HFFc6 (cell line): ENCODE data around the gene VSIG4. TPM values are rescaled to one million over a fixed set of nuclear protein-coding genes. Genes with fewer than 3 reads are reported as not detected.

ENCODE experiments used
- DNase-seq: peaks from one replicate; pipeline ENCODE4 v3.0.0-alpha.2; 2018
- H3K27ac Mint-ChIP-seq: 2 replicates; pipeline ENCODE4 v1.8.0; 2020; ENCODE audit warnings: mild to moderate bottlenecking, mixed read lengths
- H3K27me3 Mint-ChIP-seq: 2 replicates; pipeline ENCODE4 v1.8.0; 2021; ENCODE audit warnings: mild to moderate bottlenecking, moderate library complexity, mixed read lengths; ENCODE audit not compliant: insufficient read depth
- H3K36me3 Mint-ChIP-seq: 2 replicates; pipeline ENCODE4 v1.8.0; 2021; ENCODE audit warnings: low read depth, mixed read lengths
- H3K4me1 Mint-ChIP-seq: 2 replicates; pipeline ENCODE4 v1.8.0; 2020; ENCODE audit warnings: low read depth, mixed read lengths
- H3K4me3 Mint-ChIP-seq: 2 replicates; pipeline ENCODE4 v1.8.0; 2020; ENCODE audit warnings: mild to moderate bottlenecking, moderate library complexity, mixed read lengths
- H3K9me3 Mint-ChIP-seq: 2 replicates; pipeline ENCODE4 v1.8.0; 2020; ENCODE audit warnings: mild to moderate bottlenecking, mixed read lengths
- total RNA-seq, 6 experiments: library from RNA; stranded (reverse); fragmentation: NEBNext Ultra II Directional; extraction: Animal tissue kit (Norgen Biotek cat#: 25700); gene quantifications; 2 replicates in 1 of 6; 3 replicates in 5 of 6; pipeline ENCODE4 v1.2.3, GENCODE V29; 2021
- TF ChIP-seq, protein P1 (sequence below): fragments of 200-600 bp; sonication (generic); IDR thresholded peaks from 2 replicates; pipeline ENCODE4 v1.5.0; 2021; ENCODE audit warnings: antibody characterized with exemption, mild to moderate bottlenecking

VSIG4 gene
- total RNA-seq, 6 experiments from 2014 or later: not detected

DNA sequence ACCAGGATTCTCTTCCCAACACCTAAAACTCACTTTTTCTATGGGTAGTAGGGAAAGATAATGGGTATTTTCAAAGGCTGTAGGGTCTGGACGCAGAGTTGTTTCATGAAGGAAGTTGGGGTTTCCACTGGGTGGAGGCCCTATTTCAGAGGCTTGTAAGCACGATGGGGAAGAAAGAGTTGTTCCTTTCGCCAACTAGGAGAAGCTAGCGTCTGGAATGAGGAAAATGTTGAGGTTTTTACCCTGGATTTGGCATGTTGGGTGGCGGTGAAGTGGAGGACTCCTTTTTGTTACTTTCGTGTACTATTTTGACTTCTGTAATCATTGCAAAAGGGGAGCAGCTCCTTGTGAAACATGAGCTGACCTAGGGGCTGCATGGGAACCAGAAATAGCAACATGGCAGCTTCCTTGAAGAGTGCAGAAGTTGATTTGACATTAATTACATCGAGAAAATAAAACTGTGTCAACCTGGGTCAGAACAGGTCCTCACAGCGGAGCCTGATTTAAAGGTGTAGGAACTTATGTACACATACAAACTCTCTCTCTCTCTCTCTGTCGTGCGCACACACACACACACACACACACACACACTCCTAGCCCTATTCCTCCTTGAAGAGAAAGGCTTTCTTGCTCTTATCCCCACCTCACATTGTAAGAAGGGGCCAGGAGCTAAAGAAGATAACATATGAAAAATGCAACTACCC is 19.1 kb downstream of the VSIG4 start:
- Mint-ChIP-seq H3K27me3 (peaks cover 2% of the 10 kb centered on the region; the same call in 1 of the 2 replicates), H3K9me3 (no peaks in the 10 kb centered on the region), H3K36me3 (no peaks in the 10 kb centered on the region), H3K27ac (no peak overlapping the region), H3K4me1 (no peaks in the 10 kb centered on the region), H3K4me3 (no peak overlapping the region)
- no peak for DNase-seq
- TF ChIP-seq, protein P1, sequence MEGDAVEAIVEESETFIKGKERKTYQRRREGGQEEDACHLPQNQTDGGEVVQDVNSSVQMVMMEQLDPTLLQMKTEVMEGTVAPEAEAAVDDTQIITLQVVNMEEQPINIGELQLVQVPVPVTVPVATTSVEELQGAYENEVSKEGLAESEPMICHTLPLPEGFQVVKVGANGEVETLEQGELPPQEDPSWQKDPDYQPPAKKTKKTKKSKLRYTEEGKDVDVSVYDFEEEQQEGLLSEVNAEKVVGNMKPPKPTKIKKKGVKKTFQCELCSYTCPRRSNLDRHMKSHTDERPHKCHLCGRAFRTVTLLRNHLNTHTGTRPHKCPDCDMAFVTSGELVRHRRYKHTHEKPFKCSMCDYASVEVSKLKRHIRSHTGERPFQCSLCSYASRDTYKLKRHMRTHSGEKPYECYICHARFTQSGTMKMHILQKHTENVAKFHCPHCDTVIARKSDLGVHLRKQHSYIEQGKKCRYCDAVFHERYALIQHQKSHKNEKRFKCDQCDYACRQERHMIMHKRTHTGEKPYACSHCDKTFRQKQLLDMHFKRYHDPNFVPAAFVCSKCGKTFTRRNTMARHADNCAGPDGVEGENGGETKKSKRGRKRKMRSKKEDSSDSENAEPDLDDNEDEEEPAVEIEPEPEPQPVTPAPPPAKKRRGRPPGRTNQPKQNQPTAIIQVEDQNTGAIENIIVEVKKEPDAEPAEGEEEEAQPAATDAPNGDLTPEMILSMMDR: no peak

DNA sequence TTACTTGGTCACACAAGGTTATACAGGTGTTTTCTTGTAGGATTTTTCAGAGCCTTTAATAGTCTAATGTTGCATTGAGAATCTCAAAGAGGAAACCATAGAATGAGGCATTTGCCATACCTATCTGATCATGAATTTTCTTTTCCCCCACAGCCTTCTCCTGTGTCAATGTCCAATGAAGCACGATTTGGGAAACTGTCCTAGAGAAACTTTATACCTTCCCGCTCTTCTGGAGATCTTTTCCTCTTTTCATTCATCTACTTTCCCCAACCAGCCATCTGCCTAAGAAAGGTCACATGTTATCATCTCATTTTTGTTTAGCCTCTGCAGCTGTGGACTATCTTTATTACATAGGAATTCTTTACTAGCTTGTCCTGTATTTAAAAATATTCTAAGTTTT is 19.9 kb downstream of the VSIG4 start:
- Mint-ChIP-seq H3K9me3 (no peaks in the 10 kb centered on the region), H3K27me3 (peaks cover 2% of the 10 kb centered on the region; the same call in 1 of the 2 replicates), H3K4me3 (no peak overlapping the region), H3K36me3 (no peaks in the 10 kb centered on the region), H3K4me1 (no peaks in the 10 kb centered on the region), H3K27ac (no peak overlapping the region)
- no peak for DNase-seq
- TF ChIP-seq, protein P1: no peak

DNA sequence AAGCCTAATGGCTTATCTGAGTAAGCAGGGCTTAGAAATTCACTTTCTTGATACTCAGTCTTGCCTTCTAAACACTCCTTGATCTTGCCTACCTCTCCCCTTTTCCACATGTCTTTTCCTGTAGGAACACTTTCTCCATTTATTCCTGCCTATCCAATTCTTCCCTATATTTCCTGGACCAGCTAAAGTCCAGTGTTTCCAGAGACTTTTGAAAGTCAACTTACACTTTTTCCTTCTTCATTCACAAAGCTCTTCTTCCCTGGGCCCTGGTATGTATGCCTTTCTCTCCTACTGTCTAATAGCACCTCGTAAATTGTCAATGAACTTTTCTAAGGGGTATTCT is 20.6 kb downstream of the VSIG4 start:
- no peak for DNase-seq
- H3K4me3 Mint-ChIP-seq: no peak overlapping the region
- H3K9me3 Mint-ChIP-seq: no peaks in the 10 kb centered on the region
- H3K4me1 Mint-ChIP-seq: no peaks in the 10 kb centered on the region
- peaks cover 2% of the 10 kb centered on the region; the same call in 1 of the 2 replicates for H3K27me3 Mint-ChIP-seq
- no peak overlapping the region for H3K27ac Mint-ChIP-seq
- TF ChIP-seq, protein P1: no peak
- no peaks in the 10 kb centered on the region for H3K36me3 Mint-ChIP-seq

DNA sequence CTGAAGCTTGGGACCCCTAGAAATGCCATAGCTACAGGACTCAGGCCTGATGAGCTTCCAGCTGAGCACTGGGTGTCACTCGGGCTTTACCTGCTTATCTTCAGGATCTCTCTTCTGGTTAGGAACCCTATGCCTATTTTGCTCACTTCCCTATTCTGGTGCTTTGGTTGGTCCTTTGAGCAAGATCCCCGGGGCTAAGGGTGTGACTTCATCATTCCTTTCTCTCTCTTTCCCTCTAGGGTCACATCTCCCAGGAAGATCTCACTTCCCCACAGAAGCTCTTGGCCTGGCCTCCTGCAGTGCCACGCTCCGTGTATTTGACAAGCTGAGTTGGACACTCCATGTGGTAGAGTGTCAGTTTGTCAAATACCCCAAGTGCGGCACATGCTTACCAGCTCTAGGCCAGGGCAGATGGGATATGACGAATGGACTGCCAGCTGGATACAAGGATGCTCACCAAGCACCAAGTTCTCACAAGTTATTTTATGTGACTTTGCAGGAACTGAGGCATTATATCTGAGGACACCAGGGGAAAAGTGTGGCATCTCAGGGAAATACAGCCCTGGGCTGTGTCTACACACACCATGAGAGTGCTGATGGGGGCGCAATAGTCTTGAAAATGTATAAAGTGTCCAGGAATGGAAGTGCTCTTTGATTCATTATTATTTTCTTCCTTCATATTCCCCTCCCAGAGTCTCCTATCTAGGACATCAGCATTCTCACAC is 21.1 kb downstream of the VSIG4 start:
- Mint-ChIP-seq H3K36me3 (no peaks in the 10 kb centered on the region), H3K27me3 (peaks cover 2% of the 10 kb centered on the region; the same call in 1 of the 2 replicates), H3K4me1 (no peaks in the 10 kb centered on the region), H3K4me3 (no peak overlapping the region), H3K9me3 (no peaks in the 10 kb centered on the region), H3K27ac (no peak overlapping the region)
- no peak for DNase-seq
- TF ChIP-seq, protein P1: no peak

DNA sequence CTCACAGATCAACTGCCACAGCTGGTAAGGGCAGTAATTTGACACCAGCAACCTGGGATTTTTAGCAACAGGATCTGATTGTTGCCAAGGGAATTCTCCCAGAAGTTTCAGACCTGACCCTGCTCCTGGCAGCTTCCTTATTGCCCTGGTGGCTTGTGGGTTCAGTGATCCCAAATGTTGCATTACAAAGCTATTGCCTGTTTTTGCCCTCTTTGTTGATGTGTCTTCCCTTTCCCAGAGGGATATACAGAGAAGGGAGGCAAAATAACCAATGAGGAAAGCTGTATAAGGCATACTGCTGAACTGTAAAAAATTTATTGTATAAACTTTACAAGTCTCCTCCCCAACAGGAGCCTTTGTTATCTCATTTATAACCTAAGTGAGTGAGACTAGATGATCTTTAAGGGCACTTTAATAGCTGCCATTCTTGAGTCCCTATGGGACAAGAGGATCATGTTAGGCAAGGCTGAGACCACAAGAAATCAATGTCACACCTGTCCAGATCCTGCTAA is 22.2 kb downstream of the VSIG4 start:
- DNase-seq: no peak
- H3K36me3 Mint-ChIP-seq: no peaks in the 10 kb centered on the region
- H3K9me3 Mint-ChIP-seq: no peaks in the 10 kb centered on the region
- H3K27ac Mint-ChIP-seq: no peak overlapping the region
- H3K4me3 Mint-ChIP-seq: no peak overlapping the region
- TF ChIP-seq, protein P1: no peak
- H3K27me3 Mint-ChIP-seq: peaks cover 2% of the 10 kb centered on the region; the same call in 1 of the 2 replicates
- no peaks in the 10 kb centered on the region for H3K4me1 Mint-ChIP-seq
